Head of caudate nucleus (tissue), 42 donors: ENCODE data around the gene GRB10.

Experiments used
- DNase-seq, 42 donors: peaks; one replicate each; pipeline versions ENCODE4 v3.0.0 to v3.0.0-alpha.2; 2020 to 2021; ENCODE audit warnings: mixed read lengths in 7 of 42
- intact Hi-C: fragments of 100-400 bp; cut with DNase I; formaldehyde crosslinking; loops from one replicate; pipeline ENCODE4 v1.15.0; 2022

The GRB10 gene

GRCh38 chr7:50656141-50656895 is 126.4 kb downstream of the GRB10 start:
- DNase-seq = peak in 3 of 42 donors; percentile 4 to 49 (median 41)
- intact Hi-C loops = no loop called here

- intact Hi-C loops = no loop called here
- peak in 4 of 42 donors; percentile 0 to 40 (median 8) for DNase-seq
These were observed 127.2 kb downstream of the GRB10 start for GRCh38 chr7:50655490-50655889.

GRCh38 chr7:50655020-50655419 is 127.7 kb downstream of the GRB10 start:
- DNase-seq = peak in 2 of 42 donors; percentile 22 to 39
- intact Hi-C loops = no loop called here

- intact Hi-C loops = no loop called here
- peak in 6 of 42 donors; percentile 1 to 52 (median 28) for DNase-seq
These were observed 128.7 kb downstream of the GRB10 start for GRCh38 chr7:50653981-50654425.

GRCh38 chr7:50653126-50653864 is 129.4 kb downstream of the GRB10 start:
- DNase-seq = peak in 14 of 42 donors; percentile 17 to 68 (median 45)
- intact Hi-C loops = no loop called here

- DNase-seq = peak in 3 of 42 donors; percentile 1 to 38 (median 21)
- intact Hi-C loops = no loop called here
These were observed 130.1 kb downstream of the GRB10 start for GRCh38 chr7:50652400-50653125.

GRCh38 chr7:50651271-50651989 is 131.3 kb downstream of the GRB10 start:
- peak in 5 of 42 donors; percentile 2 to 37 (median 16) for DNase-seq
- intact Hi-C loops = no loop called here

GRCh38 chr7:50650057-50650664 is 132.5 kb downstream of the GRB10 start:
- intact Hi-C loops = no loop called here
- DNase-seq = peak in 2 of 42 donors; percentile 4 to 17

- peak in 3 of 42 donors; percentile 22 to 32 (median 25) for DNase-seq
- intact Hi-C loops = no loop called here
These were observed 133.3 kb downstream of the GRB10 start for GRCh38 chr7:50649259-50649885.

GRCh38 chr7:50648570-50649169 is 134.0 kb downstream of the GRB10 start:
- intact Hi-C loops = no loop called here
- peak in 2 of 42 donors; percentile 1 to 37 for DNase-seq

GRCh38 chr7:50648076-50648475 is 134.6 kb downstream of the GRB10 start:
- DNase-seq = peak in 3 of 42 donors; percentile 27 to 40 (median 28)
- intact Hi-C loops = no loop called here

- intact Hi-C loops = no loop called here
- peak in 3 of 42 donors; percentile 34 to 43 (median 34) for DNase-seq
These were observed 135.3 kb downstream of the GRB10 start for GRCh38 chr7:50647286-50647980.

- intact Hi-C loops = no loop called here
- DNase-seq = peak in 1 of 42 donors; percentile 28
These were observed 136.6 kb downstream of the GRB10 start for GRCh38 chr7:50646069-50646468.

GRCh38 chr7:50645186-50645585 is 137.5 kb downstream of the GRB10 start:
- DNase-seq = peak in 4 of 42 donors; percentile 19 to 40 (median 32)
- intact Hi-C loops = no loop called here

- intact Hi-C loops = loop anchor here (5.0 kb wide), 1 partner anchor 33 kb away; no protein-coding TSS in a partner anchor
- peak in 6 of 42 donors; percentile 0 to 42 (median 10) for DNase-seq
These were observed 138.1 kb downstream of the GRB10 start for GRCh38 chr7:50644586-50644985.

- intact Hi-C loops = loop anchor here (5.0 kb wide), 1 partner anchor 33 kb away; no protein-coding TSS in a partner anchor
- peak in 3 of 42 donors; percentile 12 to 38 (median 32) for DNase-seq
These were observed 138.6 kb downstream of the GRB10 start for GRCh38 chr7:50644114-50644513.
